22Rv1 (cell line): ENCODE data around the gene ANKRD35.

Experiments used
- H3K27ac ChIP-seq: fragments of 450-650 bp; 2 replicates; pipeline ENCODE4 v1.5.1; 2017
- CTCF ChIP-seq: fragments of 450-650 bp; IDR thresholded peaks from 2 replicates; pipeline ENCODE4 v1.5.1; 2017; ENCODE audit warnings: mild to moderate bottlenecking
- ZFX ChIP-seq: fragments of 450-650 bp; IDR thresholded peaks from 2 replicates; pipeline ENCODE4 v1.6.1; 2017; ENCODE audit warnings: antibody characterized with exemption, borderline replicate concordance

Gene ANKRD35

GRCh38 chr1:145859491-145860023 lies 26.1 kb downstream of the ANKRD35 start:
- TF ChIP-seq CTCF (peak; percentile 20; the same call in 1 of the 2 replicates), ZFX (no peak)
- peak overlapping the region; percentile 86 for H3K27ac ChIP-seq

GRCh38 chr1:145858901-145859490 lies 26.7 kb downstream of the ANKRD35 start, which contains the start of gene PIAS3:
Gene PIAS3, minus strand, starts transcription at chr1:145859081. Its CDS starts 91 bp downstream, at chr1:145858990.
- TF ChIP-seq CTCF = no peak
- TF ChIP-seq ZFX = no peak
- H3K27ac ChIP-seq = peak within 1 kb of the TSS; percentile 86

- no peak for TF ChIP-seq ZFX
- no peak for TF ChIP-seq CTCF
- peak overlapping the region; percentile 86 for H3K27ac ChIP-seq
Observed at GRCh38 chr1:145858238-145858900, 27.3 kb downstream of the ANKRD35 start.

- 0 out of 2 replicates have a peak overlapping the region, but pooled peaks have one; percentile 86 for H3K27ac ChIP-seq
- no peak for TF ChIP-seq CTCF
- no peak for TF ChIP-seq ZFX
Observed at GRCh38 chr1:145857170-145857569, 28.5 kb downstream of the ANKRD35 start.

GRCh38 chr1:145855426-145855948 lies 30.2 kb downstream of the ANKRD35 start:
- TF ChIP-seq ZFX (no peak), CTCF (no peak)
- no peak overlapping the region for H3K27ac ChIP-seq

GRCh38 chr1:145849356-145850160 lies 36.1 kb downstream of the ANKRD35 start:
- peak overlapping the region; percentile 29 for H3K27ac ChIP-seq
- TF ChIP-seq CTCF (peak; percentile 78), ZFX (no peak)
